Rectal smooth muscle tissue (tissue), 1 donor: ENCODE measurements around the gene FBXL7.

Source experiments
- H3K27ac ChIP-seq: one replicate; pipeline ENCODE4 v1.7.0; 2013; ENCODE audit warnings: low read depth, low read length, inconsistent platforms
- H3K27me3 ChIP-seq: one replicate; pipeline ENCODE4 v1.7.0; 2013; ENCODE audit warnings: low read length; ENCODE audit not compliant: control insufficient read depth, insufficient read depth
- H3K36me3 ChIP-seq: one replicate; pipeline ENCODE4 v1.7.0; 2013; ENCODE audit warnings: low read length; ENCODE audit not compliant: control insufficient read depth, insufficient read depth
- H3K4me1 ChIP-seq: one replicate; pipeline ENCODE4 v1.7.0; 2013; ENCODE audit warnings: low read length; ENCODE audit not compliant: control insufficient read depth, insufficient read depth
- H3K4me3 ChIP-seq: one replicate; pipeline ENCODE4 v1.7.0; 2013; ENCODE audit warnings: low read length
- H3K9ac ChIP-seq: one replicate; pipeline ENCODE4 v1.7.0; 2013; ENCODE audit warnings: low read length

The FBXL7 gene

DNA sequence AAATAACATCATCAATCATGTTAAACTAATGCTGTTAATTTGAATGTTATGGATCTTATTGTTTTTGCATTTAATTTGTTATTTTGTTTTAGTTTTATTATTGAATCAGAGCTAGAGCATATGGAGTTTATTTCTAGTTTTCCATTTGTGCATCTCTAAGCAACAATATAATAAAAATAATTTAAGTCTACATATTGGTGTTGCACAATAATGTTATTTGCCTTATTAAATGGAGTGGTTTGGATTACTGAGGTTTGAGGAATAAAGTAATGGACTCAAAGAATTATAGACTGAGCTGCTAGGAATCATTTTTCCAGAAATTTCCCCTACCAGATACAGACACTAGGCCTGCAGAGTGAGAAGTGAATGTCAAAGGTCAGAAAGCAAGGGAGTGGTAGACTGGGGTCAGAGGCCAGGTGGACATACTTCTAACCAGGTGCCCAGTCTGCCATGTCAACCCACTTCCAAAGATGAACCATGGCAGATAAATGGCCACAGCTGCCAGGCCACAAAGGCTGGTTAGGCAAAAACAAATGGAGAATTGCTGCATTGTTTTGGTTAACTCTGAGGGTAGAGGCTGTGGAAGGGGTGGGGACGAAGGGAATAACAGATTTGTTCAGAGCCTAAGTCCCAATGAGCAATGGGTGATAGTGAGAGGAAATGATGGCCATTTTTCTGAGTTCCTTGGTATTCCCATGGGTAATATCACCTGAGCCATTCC lies 113.1 kb downstream of the FBXL7 start:
- no peaks in the 10 kb centered on the region for H3K36me3 ChIP-seq
- no peak overlapping the region for H3K27ac ChIP-seq
- H3K27me3 ChIP-seq = no peaks in the 10 kb centered on the region
- H3K4me1 ChIP-seq = no peaks in the 10 kb centered on the region
- no peak overlapping the region for H3K9ac ChIP-seq
- no peak overlapping the region for H3K4me3 ChIP-seq

- Histone ChIP-seq H3K27me3 (no peaks in the 10 kb centered on the region), H3K9ac (no peak overlapping the region), H3K4me3 (no peak overlapping the region), H3K36me3 (no peaks in the 10 kb centered on the region), H3K27ac (no peak overlapping the region), H3K4me1 (no peaks in the 10 kb centered on the region)
These were observed 114.7 kb downstream of the FBXL7 start for GRCh38 chr5:15614679-15615078.

DNA sequence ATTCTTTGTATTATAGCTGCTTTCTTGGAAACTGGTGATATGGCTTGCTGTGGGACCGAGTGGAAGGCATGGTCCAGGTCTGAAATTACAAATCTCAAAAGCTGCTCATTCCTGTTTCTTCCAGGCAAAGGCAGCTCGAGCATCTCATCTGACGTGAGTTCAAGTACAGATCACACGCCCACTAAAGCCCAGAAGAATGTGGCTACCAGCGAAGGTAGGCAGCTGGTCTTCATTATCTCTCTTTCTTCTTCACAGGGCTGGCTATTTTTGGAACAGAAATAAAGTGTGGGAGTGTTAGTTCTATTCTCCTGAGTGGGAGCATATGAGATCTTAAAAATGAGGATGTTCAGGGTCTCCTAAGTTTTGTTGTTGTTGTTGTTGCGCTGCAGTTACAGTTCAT lies 115.9 kb downstream of the FBXL7 start:
- H3K27ac ChIP-seq = no peak overlapping the region
- no peak overlapping the region for H3K9ac ChIP-seq
- no peaks in the 10 kb centered on the region for H3K4me1 ChIP-seq
- H3K36me3 ChIP-seq = no peaks in the 10 kb centered on the region
- H3K27me3 ChIP-seq = no peaks in the 10 kb centered on the region
- H3K4me3 ChIP-seq = no peak overlapping the region

- Histone ChIP-seq H3K4me1 (no peaks in the 10 kb centered on the region), H3K27ac (no peak overlapping the region), H3K4me3 (no peak overlapping the region), H3K36me3 (no peaks in the 10 kb centered on the region), H3K9ac (no peak overlapping the region), H3K27me3 (no peaks in the 10 kb centered on the region)
These were observed 119.0 kb downstream of the FBXL7 start for GRCh38 chr5:15618938-15619337.

- Histone ChIP-seq H3K36me3 (no peaks in the 10 kb centered on the region), H3K9ac (no peak overlapping the region), H3K27ac (no peak overlapping the region), H3K4me3 (no peak overlapping the region), H3K27me3 (no peaks in the 10 kb centered on the region), H3K4me1 (no peaks in the 10 kb centered on the region)
These were observed 120.5 kb downstream of the FBXL7 start for GRCh38 chr5:15620501-15620900.

DNA sequence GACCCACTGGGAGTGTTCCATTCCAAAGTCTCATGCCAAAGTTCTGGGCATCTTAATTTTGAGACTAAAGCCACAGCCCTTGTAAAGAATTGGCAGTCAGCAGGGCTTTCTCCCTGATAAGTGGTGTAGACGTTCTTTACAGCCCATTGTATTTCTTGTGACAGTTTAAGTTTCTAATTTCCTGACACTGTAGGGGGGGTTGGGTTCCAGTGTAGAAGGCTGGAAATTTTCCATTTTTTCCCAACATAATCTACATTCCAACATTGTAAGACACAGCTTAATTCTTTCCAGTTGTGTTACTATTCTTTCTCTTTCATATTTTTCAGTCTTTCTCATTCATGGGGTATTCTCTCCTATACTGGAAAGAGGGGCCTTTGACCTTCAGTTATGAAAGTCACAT lies 121.1 kb downstream of the FBXL7 start:
- Histone ChIP-seq H3K4me1 (no peaks in the 10 kb centered on the region), H3K4me3 (no peak overlapping the region), H3K9ac (no peak overlapping the region), H3K27ac (no peak overlapping the region), H3K27me3 (no peaks in the 10 kb centered on the region), H3K36me3 (no peaks in the 10 kb centered on the region)

GRCh38 chr5:15623794-15624193 lies 123.8 kb downstream of the FBXL7 start:
- Histone ChIP-seq H3K4me3 (no peak overlapping the region), H3K27me3 (no peaks in the 10 kb centered on the region), H3K36me3 (no peaks in the 10 kb centered on the region), H3K4me1 (peaks cover 3% of the 10 kb centered on the region), H3K9ac (no peak overlapping the region), H3K27ac (no peak overlapping the region)

DNA sequence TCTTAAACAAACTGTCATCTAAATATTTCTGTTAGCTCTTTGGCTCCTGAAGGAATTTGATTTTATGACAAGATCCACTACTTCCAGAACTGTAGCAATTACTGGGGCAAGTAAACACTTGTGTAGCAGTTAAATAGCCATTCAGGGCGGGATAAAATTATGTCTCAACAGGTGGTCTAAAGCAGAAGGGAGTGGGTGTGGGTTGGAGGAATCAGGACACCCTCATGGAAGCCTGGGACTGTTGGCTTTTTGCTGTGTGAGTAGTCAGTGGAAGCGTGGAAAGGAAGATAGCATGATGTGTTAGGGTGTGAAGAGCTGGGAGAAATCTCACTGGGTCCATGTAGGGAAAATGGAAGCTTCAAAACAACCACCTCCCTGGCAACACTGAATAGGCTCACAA lies 127.1 kb downstream of the FBXL7 start:
- Histone ChIP-seq H3K36me3 (no peaks in the 10 kb centered on the region), H3K9ac (no peak overlapping the region), H3K27ac (no peak overlapping the region), H3K4me3 (no peak overlapping the region), H3K27me3 (no peaks in the 10 kb centered on the region), H3K4me1 (peaks cover 3% of the 10 kb centered on the region)

- no peaks in the 10 kb centered on the region for H3K36me3 ChIP-seq
- no peak overlapping the region for H3K9ac ChIP-seq
- peaks cover 3% of the 10 kb centered on the region for H3K4me1 ChIP-seq
- H3K27ac ChIP-seq = no peak overlapping the region
- H3K27me3 ChIP-seq = no peaks in the 10 kb centered on the region
- no peak overlapping the region for H3K4me3 ChIP-seq
These were observed 127.7 kb downstream of the FBXL7 start for GRCh38 chr5:15627647-15628046.

- H3K4me3 ChIP-seq = no peak overlapping the region
- H3K4me1 ChIP-seq = peaks cover 7% of the 10 kb centered on the region
- H3K36me3 ChIP-seq = no peaks in the 10 kb centered on the region
- no peak overlapping the region for H3K27ac ChIP-seq
- no peaks in the 10 kb centered on the region for H3K27me3 ChIP-seq
- H3K9ac ChIP-seq = no peak overlapping the region
These were observed 130.5 kb downstream of the FBXL7 start for GRCh38 chr5:15630441-15630840.

GRCh38 chr5:15634591-15635288 lies 134.8 kb downstream of the FBXL7 start:
- Histone ChIP-seq H3K9ac (no peak overlapping the region), H3K27ac (no peak overlapping the region), H3K27me3 (no peaks in the 10 kb centered on the region), H3K4me1 (peaks cover 4% of the 10 kb centered on the region), H3K36me3 (no peaks in the 10 kb centered on the region), H3K4me3 (no peak overlapping the region)

GRCh38 chr5:15635289-15635616 lies 135.3 kb downstream of the FBXL7 start:
- Histone ChIP-seq H3K36me3 (no peaks in the 10 kb centered on the region), H3K27me3 (no peaks in the 10 kb centered on the region), H3K9ac (no peak overlapping the region), H3K4me3 (no peak overlapping the region), H3K4me1 (peaks cover 4% of the 10 kb centered on the region), H3K27ac (no peak overlapping the region)

GRCh38 chr5:15637345-15637744 lies 137.4 kb downstream of the FBXL7 start:
- Histone ChIP-seq H3K4me3 (no peak overlapping the region), H3K4me1 (peaks cover 4% of the 10 kb centered on the region), H3K27me3 (no peaks in the 10 kb centered on the region), H3K9ac (no peak overlapping the region), H3K36me3 (no peaks in the 10 kb centered on the region), H3K27ac (no peak overlapping the region)
